H1 (cell line): Measurements from ENCODE around the gene GDPGP1. TPM values are rescaled to one million over a fixed set of nuclear protein-coding genes. Genes with fewer than 3 reads are reported as not detected.
A peak's percentile ranks its signal among the peaks of the same experiment; 100 is the strongest.

ENCODE experiments used
- CTCF ChIA-PET: fragments of 300-600 bp; sonication (Branson Sonifier 250); formaldehyde crosslinking; loops from one replicate; lab custom pipeline; 2021; ENCODE audit not compliant: partially characterized antibody; lab: Charles Lee
- POLR2A ChIA-PET: fragments of 300-600 bp; sonication (Branson Sonifier 250); formaldehyde crosslinking; loops from one replicate; lab custom pipeline; 2021; ENCODE audit warnings: inconsistent platforms; ENCODE audit not compliant: partially characterized antibody; lab: Charles Lee
- DNase-seq, 2 experiments: peaks; one replicate each; pipeline versions ENCODE4 v3.0.0 to v3.0.0-alpha.2; 2010 to 2022; ENCODE audit warnings: low spot score in 2 of 2, low read depth in 1 of 2, mixed read lengths in 1 of 2
- FAIRE-seq: peaks from 2 replicates; lab custom pipeline; 2011; peaks lifted over from hg19 to GRCh38; lab: Jason Lieb, UNC
- H2AFZ ChIP-seq: 2 replicates; pipeline ENCODE4 v1.8.1; 2012; ENCODE audit warnings: low read length, inconsistent platforms
- H2AK5ac ChIP-seq: 2 replicates; pipeline ENCODE4 v1.6.1; 2013; ENCODE audit warnings: low read depth, low read length
- H2BK120ac ChIP-seq: replicated peaks from 2 replicates; pipeline ENCODE3; 2013; ENCODE audit warnings: low read depth, low read length, inconsistent platforms
- H2BK12ac ChIP-seq: 2 replicates; pipeline ENCODE4 v1.6.1; 2013; ENCODE audit warnings: low read depth, low read length
- H2BK15ac ChIP-seq: 2 replicates; pipeline ENCODE4 v1.6.1; 2013; ENCODE audit warnings: low read length
- H2BK20ac ChIP-seq: 2 replicates; pipeline ENCODE4 v1.6.1; 2013; ENCODE audit warnings: low read length
- H2BK5ac ChIP-seq: 2 replicates; pipeline ENCODE4 v1.6.1; 2013; ENCODE audit warnings: low read depth, low read length
- H3K14ac ChIP-seq: 2 replicates; pipeline ENCODE4 v1.6.1; 2013; ENCODE audit warnings: inconsistent platforms; ENCODE audit not compliant: insufficient read length
- H3K18ac ChIP-seq: 2 replicates; pipeline ENCODE4 v1.6.1; 2013; ENCODE audit warnings: low read length; ENCODE audit errors: extremely low read depth
- H3K23ac ChIP-seq: 2 replicates; pipeline ENCODE4 v1.6.1; 2013; ENCODE audit warnings: inconsistent platforms; ENCODE audit not compliant: insufficient read length
- H3K23me2 ChIP-seq: 2 replicates; pipeline ENCODE4 v1.6.1; 2013; ENCODE audit warnings: low read depth, low read length
- H3K27ac ChIP-seq: 2 replicates; pipeline ENCODE4 v1.6.1; 2011; ENCODE audit warnings: low read depth, low read length, inconsistent platforms
- H3K27me3 ChIP-seq, 4 experiments: replicated peaks in 1 of 4; 1 replicate in 1 of 4; 2 replicates in 3 of 4; pipeline versions ENCODE4 v1.6.1 to v1.8.1; 2011 to 2013; ENCODE audit warnings: low read length in 3 of 4, mild to moderate bottlenecking in 3 of 4, inconsistent platforms in 2 of 4, mixed read lengths in 2 of 4, moderate library complexity in 1 of 4; ENCODE audit not compliant: control insufficient read depth in 3 of 4, insufficient read depth in 3 of 4; ENCODE audit errors: extremely low read depth in 1 of 4
- H3K36me3 ChIP-seq, 4 experiments: 2 replicates each; pipeline versions ENCODE4 v1.6.1 to v1.8.1; 2011 to 2013; ENCODE audit warnings: mild to moderate bottlenecking in 4 of 4, low read length in 3 of 4, moderate library complexity in 2 of 4, control low read depth in 1 of 4, inconsistent platforms in 1 of 4; ENCODE audit not compliant: insufficient read depth in 4 of 4, control insufficient read depth in 2 of 4
- H3K4ac ChIP-seq: replicated peaks from 2 replicates; pipeline ENCODE3; 2013; ENCODE audit warnings: low read length, low read depth, mixed read lengths, inconsistent platforms; ENCODE audit not compliant: insufficient read length
- H3K4me1 ChIP-seq, 4 experiments: replicated peaks in 1 of 4; 1 replicate in 1 of 4; 2 replicates in 3 of 4; pipeline versions ENCODE4 v1.6.1 to v1.8.1; 2011 to 2013; ENCODE audit warnings: low read length in 3 of 4, inconsistent platforms in 2 of 4, mixed read lengths in 1 of 4; ENCODE audit not compliant: insufficient read depth in 4 of 4, control insufficient read depth in 3 of 4
- H3K4me2 ChIP-seq, 2 experiments: 2 replicates each; pipeline versions ENCODE4 v1.6.1 to v1.8.1; 2011 to 2013; ENCODE audit warnings: low read depth in 2 of 2, low read length in 2 of 2, control low read depth in 1 of 2, inconsistent platforms in 1 of 2, mild to moderate bottlenecking in 1 of 2; ENCODE audit not compliant: insufficient read depth in 1 of 2
- H3K4me3 ChIP-seq, 4 experiments: fragments of 200-600, 300-600 bp in 1 of 4; sonication (generic), shearing (Covaris generic), sonication (Bioruptor Twin) in 1 of 4; 2 replicates each; pipeline versions ENCODE4 v1.5.1 to v1.8.1; 2011 to 2016; ENCODE audit warnings: low read length in 4 of 4, low read depth in 3 of 4, control low read depth in 2 of 4, inconsistent platforms in 2 of 4, mild to moderate bottlenecking in 2 of 4, mixed read lengths in 1 of 4, moderate library complexity in 1 of 4; ENCODE audit not compliant: insufficient read depth in 2 of 4; ENCODE audit errors: extremely low read depth in 1 of 4
- H3K56ac ChIP-seq: replicated peaks from 2 replicates; pipeline ENCODE3; 2013; ENCODE audit warnings: low read depth, mild to moderate bottlenecking, mixed read lengths, low read length, inconsistent platforms; ENCODE audit not compliant: insufficient read length
- H3K79me1 ChIP-seq: 2 replicates; pipeline ENCODE4 v1.6.1; 2013; ENCODE audit warnings: low read depth, low read length, control low read depth
- H3K79me2 ChIP-seq, 2 experiments: 2 replicates each; pipeline versions ENCODE4 v1.6.1 to v1.8.1; 2012 to 2013; ENCODE audit warnings: low read length in 2 of 2, mild to moderate bottlenecking in 2 of 2, inconsistent platforms in 1 of 2; ENCODE audit not compliant: insufficient read depth in 2 of 2, control insufficient read depth in 1 of 2
- H3K9ac ChIP-seq, 4 experiments: replicated peaks in 1 of 4; 1 replicate in 1 of 4; 2 replicates in 3 of 4; pipeline versions ENCODE4 v1.6.1 to v1.8.1; 2011 to 2013; ENCODE audit warnings: low read depth in 3 of 4, low read length in 3 of 4, control low read depth in 2 of 4, mild to moderate bottlenecking in 2 of 4, moderate library complexity in 2 of 4, inconsistent platforms in 1 of 4; ENCODE audit errors: extremely low read depth in 1 of 4
- H3K9me3 ChIP-seq, 2 experiments: 2 replicates each; pipeline versions ENCODE4 v1.6.1 to v1.8.1; 2012 to 2013; ENCODE audit warnings: mild to moderate bottlenecking in 2 of 2, moderate library complexity in 2 of 2, control low read depth in 1 of 2, inconsistent platforms in 1 of 2, low read depth in 1 of 2, low read length in 1 of 2, mixed read lengths in 1 of 2; ENCODE audit not compliant: insufficient read depth in 2 of 2
- H4K20me1 ChIP-seq, 2 experiments: replicated peaks in 1 of 2; 2 replicates each; pipeline versions ENCODE3 to v1.8.1; 2011 to 2013; ENCODE audit warnings: inconsistent platforms in 2 of 2, low read length in 2 of 2, mild to moderate bottlenecking in 1 of 2; ENCODE audit not compliant: insufficient read depth in 2 of 2, control insufficient read depth in 1 of 2
- H4K5ac ChIP-seq: 2 replicates; pipeline ENCODE4 v1.6.1; 2013; ENCODE audit warnings: low read length, low read depth, mixed read lengths, inconsistent platforms; ENCODE audit not compliant: insufficient read length
- H4K8ac ChIP-seq: 2 replicates; pipeline ENCODE4 v1.8.0; 2013; ENCODE audit warnings: mild to moderate bottlenecking, moderate library complexity, low read length, inconsistent platforms; ENCODE audit not compliant: insufficient read depth; ENCODE audit errors: extremely low read depth
- H4K91ac ChIP-seq: replicated peaks from 2 replicates; pipeline ENCODE3; 2013; ENCODE audit warnings: low read length, mixed read lengths, inconsistent platforms; ENCODE audit not compliant: insufficient read length
- ATF2 ChIP-seq: IDR thresholded peaks from 2 replicates; pipeline ENCODE4 v1.6.1; 2012; ENCODE audit warnings: low read length, inconsistent platforms
- ATF3 ChIP-seq: IDR thresholded peaks from 2 replicates; pipeline ENCODE4 v1.6.1; 2011; ENCODE audit warnings: low read depth, mild to moderate bottlenecking, low read length; ENCODE audit not compliant: insufficient read depth
- CTBP2 ChIP-seq: IDR thresholded peaks from 2 replicates; pipeline ENCODE4 v1.7.0; 2011; ENCODE audit warnings: borderline replicate concordance, mild to moderate bottlenecking, moderate library complexity, mixed read lengths, low read length; ENCODE audit not compliant: insufficient read depth, insufficient read length
- JUN ChIP-seq: IDR thresholded peaks from 2 replicates; pipeline ENCODE4 v1.6.1; 2011; ENCODE audit warnings: low read depth, mild to moderate bottlenecking, improper control_type of control experiment, low read length
- KDM1A ChIP-seq: fragments of 200-600, 300-600 bp; sonication (generic); IDR thresholded peaks from 2 replicates; pipeline ENCODE4 v1.7.1; 2016; ENCODE audit warnings: mild to moderate bottlenecking, low read length, borderline replicate concordance
- PHF8 ChIP-seq: fragments of 200-600 bp; sonication (generic); conservative IDR thresholded peaks from 2 replicates; pipeline ENCODE4 v1.7.1; 2012; ENCODE audit warnings: low read depth, mild to moderate bottlenecking, inconsistent platforms, low read length, moderate library complexity
- POU5F1 ChIP-seq: IDR thresholded peaks from 2 replicates; pipeline ENCODE4 v1.6.1; 2011; ENCODE audit warnings: low read depth, mild to moderate bottlenecking, low read length, moderate library complexity
- RFX5 ChIP-seq: IDR thresholded peaks from 2 replicates; pipeline ENCODE4 v1.6.1; 2011; ENCODE audit warnings: low read depth, low read length, improper control_type of control experiment, borderline replicate concordance
- RNF2 ChIP-seq: fragments of 200-900, 300-1000 bp; sonication (generic); IDR thresholded peaks from 2 replicates; pipeline ENCODE4 v1.7.1; 2016; ENCODE audit warnings: borderline replicate concordance, low read depth, mild to moderate bottlenecking, antibody characterized with exemption, low read length; ENCODE audit not compliant: poor library complexity, severe bottlenecking; ENCODE audit errors: missing control alignments
- TAF7 ChIP-seq: optimal IDR thresholded peaks from 2 replicates; pipeline ENCODE3; 2011; ENCODE audit warnings: low read depth, mild to moderate bottlenecking, inconsistent platforms, low read length, moderate library complexity, borderline replicate concordance
- WGBS, 2 experiments: shearing (Covaris generic) in 1 of 2; methylation state at CpG; one replicate each; pipeline versions ENCODE4 v1.1.6 to v1.1.7; 2013 to 2015; ENCODE audit warnings: low lambda C conversion rate in 2 of 2, mixed read lengths in 2 of 2, inconsistent platforms in 1 of 2, low coverage in 1 of 2, missing lambda C conversion rate in 1 of 2; ENCODE audit not compliant: insufficient replicate concordance in 2 of 2, insufficient coverage in 1 of 2, insufficient read length in 1 of 2; ENCODE audit errors: extremely low coverage in 1 of 2, missing lambda C conversion rate in 1 of 2; 5-methylcytosine and 5-hydroxymethylcytosine counted together
- polyA plus RNA-seq, 7 experiments: library from polyadenylated mRNA; depleted of rRNA in 3 of 7; stranded (reverse) in 5 of 7; unstranded in 2 of 7; fragments of >200 nt in 5 of 7; fragments of 200-250 nt in 2 of 7; gene quantifications; 1 replicate in 5 of 7; 2 replicates in 1 of 7; 4 replicates in 1 of 7; pipeline versions ENCODE4 v1.2.1 to v1.2.3, GENCODE V29; 2011 to 2013; ENCODE audit warnings: missing spikeins in 2 of 7, mixed read lengths in 2 of 7
- total RNA-seq: library from RNA; stranded (reverse); fragmentation: NEBNext Ultra II Directional; extraction: Animal tissue kit (Norgen Biotek cat#: 25700); gene quantifications from 2 replicates; pipeline ENCODE4 v1.2.1, GENCODE V29; 2021

GDPGP1 gene
- total and polyA plus RNA-seq, 2 of the 8 experiments (the other 6 are each of a cell fraction or from before 2014, with no cell fraction given): 1.8 to 5.6 TPM

GRCh38 chr15:90208356-90208755 lies 25.7 kb upstream of the GDPGP1 start:
- FAIRE-seq (no peak), DNase-seq (no peak)
- H4K91ac ChIP-seq: no peak overlapping the region
- no peak overlapping the region for H3K18ac ChIP-seq
- POLR2A ChIA-PET: interaction anchor here (0.7 to 0.9 kb wide), 3 partner anchors 8 to 25 kb away, joined by 3 read pairs; partner anchors contain the start of genes CIB1 and GDPGP1
- no peak overlapping the region for H3K4me2 ChIP-seq
- no peak overlapping the region for H2BK5ac ChIP-seq
- H3K27ac ChIP-seq: no peak overlapping the region
- H3K36me3 ChIP-seq: peaks cover 0 to 3% (median 2%) of the 10 kb centered on the region in 4 experiments; a peak in 4 of 8 replicates
- H3K79me2 ChIP-seq: peaks cover 7 to 54% of the 10 kb centered on the region in 2 experiments
- no peak overlapping the region for H2AFZ ChIP-seq
- H2BK15ac ChIP-seq: no peak overlapping the region
- CTCF ChIA-PET: interaction anchor here (0.6 to 12.6 kb wide), 4 partner anchors 9 to 320 kb away, joined by 3 to 182 read pairs (median 24); no protein-coding TSS in a partner anchor
- no peak overlapping the region for H3K23ac ChIP-seq
- no peak overlapping the region for H2BK12ac ChIP-seq
- H4K5ac ChIP-seq: no peak overlapping the region
- no peak overlapping the region for H3K9ac ChIP-seq
- H3K23me2 ChIP-seq: no peaks in the 10 kb centered on the region; the same call in 1 of the 2 replicates
- no peak overlapping the region for H2AK5ac ChIP-seq
- no peaks in the 10 kb centered on the region for H3K9me3 ChIP-seq
- no peak overlapping the region for H3K56ac ChIP-seq
- no peak overlapping the region for H3K4ac ChIP-seq
- H3K4me3 ChIP-seq: no peak overlapping the region
- peaks cover 7 to 25% of the 10 kb centered on the region in 2 experiments for H4K20me1 ChIP-seq
- peaks cover 0 to 3% (median 1%) of the 10 kb centered on the region in 4 experiments; a peak in 5 of 7 replicates for H3K4me1 ChIP-seq
- H2BK120ac ChIP-seq: no peak overlapping the region
- no peak overlapping the region for H2BK20ac ChIP-seq
- peaks cover 17% of the 10 kb centered on the region for H3K79me1 ChIP-seq
- no peak overlapping the region for H3K14ac ChIP-seq
- WGBS, 2 experiments: 95% methylated on average over 6 of the region's 6 CpGs; no CpG with 5 or more reads in 1 of the 2 experiments
- H3K27me3 ChIP-seq: no peaks in the 10 kb centered on the region
- H4K8ac ChIP-seq: peak overlapping the region; percentile 32; the same call in 1 of the 2 replicates
- TF ChIP-seq ATF2 (no peak), KDM1A (no peak), ATF3 (no peak), RFX5 (no peak), JUN (no peak), POU5F1 (no peak), PHF8 (no peak), TAF7 (no peak), RNF2 (no peak), CTBP2 (no peak)
